Keratinocyte (primary cell): ENCODE measurements around the gene SEMA4D. TPM values are rescaled to one million over a fixed set of nuclear protein-coding genes. Genes with fewer than 3 reads are reported as not detected.
"Not testable (repeated sequence)": the region's sequence is repeated elsewhere in the genome, so short reads cannot be mapped to it uniquely, and the experiment has no call there.

Source experiments
- DNase-seq: peaks from one replicate; pipeline ENCODE4 v3.0.0-alpha.2; 2011; ENCODE audit warnings: low read depth, missing footprints, low spot score
- FAIRE-seq: peaks from 2 replicates; lab custom pipeline; 2011; peaks lifted over from hg19 to GRCh38; lab: Jason Lieb, UNC
- H2AFZ ChIP-seq: 2 replicates; pipeline ENCODE4 v1.6.0; 2012; ENCODE audit warnings: low read length, control low read depth, inconsistent platforms; ENCODE audit not compliant: control insufficient read depth
- H3K27ac ChIP-seq: 2 replicates; pipeline ENCODE4 v1.5.1; 2011; ENCODE audit warnings: low read length; ENCODE audit not compliant: control insufficient read depth, insufficient read depth
- H3K27me3 ChIP-seq: 3 replicates; pipeline ENCODE4 v1.6.0; 2011; ENCODE audit warnings: low read length; ENCODE audit not compliant: control insufficient read depth, insufficient read depth; ENCODE audit errors: extremely low read depth
- H3K36me3 ChIP-seq, 2 experiments: 2 replicates in 1 of 2; 3 replicates in 1 of 2; pipeline ENCODE4 v1.5.1; 2011; ENCODE audit warnings: low read length in 2 of 2, mild to moderate bottlenecking in 1 of 2; ENCODE audit not compliant: control insufficient read depth in 2 of 2, insufficient read depth in 2 of 2; ENCODE audit errors: extremely low read depth in 1 of 2
- H3K4me1 ChIP-seq: 3 replicates; pipeline ENCODE4 v1.5.1; 2011; ENCODE audit warnings: low read length; ENCODE audit not compliant: control insufficient read depth, insufficient read depth; ENCODE audit errors: extremely low read depth
- H3K4me2 ChIP-seq: 3 replicates; pipeline ENCODE4 v1.6.0; 2011; ENCODE audit warnings: low read depth, low read length; ENCODE audit not compliant: control insufficient read depth, insufficient read depth; ENCODE audit errors: extremely low read depth
- H3K4me3 ChIP-seq, 3 experiments: fragments of 200-600 bp in 1 of 3; sonication (generic) in 1 of 3; 2 replicates in 2 of 3; 3 replicates in 1 of 3; pipeline ENCODE4 v1.5.1; 2011 to 2016; ENCODE audit warnings: low read length in 3 of 3, mild to moderate bottlenecking in 3 of 3, control low read depth in 2 of 3, inconsistent platforms in 1 of 3, low read depth in 1 of 3, mixed read lengths in 1 of 3, mixed run types in 1 of 3, moderate library complexity in 1 of 3; ENCODE audit not compliant: control insufficient read depth in 2 of 3, insufficient read depth in 2 of 3; ENCODE audit errors: extremely low read depth in 1 of 3
- H3K79me2 ChIP-seq: 2 replicates; pipeline ENCODE4 v1.6.0; 2012; ENCODE audit warnings: low read length; ENCODE audit not compliant: control insufficient read depth, insufficient read depth
- H3K9ac ChIP-seq: 3 replicates; pipeline ENCODE4 v1.6.0; 2011; ENCODE audit warnings: low read length; ENCODE audit not compliant: control insufficient read depth, insufficient read depth; ENCODE audit errors: extremely low read depth
- H3K9me1 ChIP-seq: 3 replicates; pipeline ENCODE4 v1.6.0; 2011; ENCODE audit warnings: low read length; ENCODE audit not compliant: control insufficient read depth, insufficient read depth; ENCODE audit errors: extremely low read depth
- H3K9me3 ChIP-seq: 2 replicates; pipeline ENCODE4 v1.5.1; 2012; ENCODE audit warnings: low read depth, low read length; ENCODE audit not compliant: control insufficient read depth
- H4K20me1 ChIP-seq: 3 replicates; pipeline ENCODE4 v1.6.0; 2011; ENCODE audit warnings: low read length; ENCODE audit not compliant: control insufficient read depth, insufficient read depth; ENCODE audit errors: extremely low read depth
- CTCF ChIP-seq, 3 experiments: IDR thresholded peaks in 1 of 3; conservative IDR thresholded peaks in 1 of 3; optimal IDR thresholded peaks in 1 of 3; 2 replicates in 2 of 3; 3 replicates in 1 of 3; pipeline versions ENCODE3 to v1.5.1; 2011; ENCODE audit warnings: low read length in 3 of 3, mild to moderate bottlenecking in 3 of 3, moderate library complexity in 2 of 3, control low read depth in 1 of 3, inconsistent platforms in 1 of 3; ENCODE audit not compliant: insufficient read depth in 2 of 3; ENCODE audit errors: extremely low read depth in 1 of 3
- EZH2 ChIP-seq: IDR thresholded peaks from one replicate; pipeline ENCODE4 v1.6.1; 2012; ENCODE audit warnings: inconsistent platforms, mild to moderate bottlenecking, low read length, moderate library complexity
- dilution Hi-C: fragments of 300-500 bp; cut with MboI; formaldehyde crosslinking; loops from one replicate; pipeline ENCODE4 v1.7.0; 2020; ENCODE audit warnings: low sequenced_read_pairs; ENCODE audit not compliant: extremely low pct_ligation_motif_present
- polyA plus RNA-seq, 5 experiments: library from polyadenylated mRNA; depleted of rRNA in 3 of 5; stranded (reverse) in 3 of 5; stranded (forward) in 1 of 5; unstranded in 1 of 5; fragments of >200 nt; gene quantifications; 1 replicate in 1 of 5; 2 replicates in 3 of 5; 3 replicates in 1 of 5; pipeline versions ENCODE4 v1.2.1 to v1.2.3, GENCODE V29; 2011 to 2012; ENCODE audit warnings: missing spikeins in 2 of 5, low read depth in 1 of 5, low replicate concordance in 1 of 5

The SEMA4D gene
- polyA plus RNA-seq, 1 donor (not counting 4 experiments of a cell fraction or from before 2014, with no cell fraction given), result 0.43 TPM

GRCh38 chr9:89372979-89373378 lies 124.9 kb downstream of the SEMA4D start:
- Histone ChIP-seq H3K9me1 (no peaks in the 10 kb centered on the region), H3K9me3 (no peaks in the 10 kb centered on the region), H3K27me3 (no peaks in the 10 kb centered on the region), H3K79me2 (no peaks in the 10 kb centered on the region), H3K36me3 (no peaks in the 10 kb centered on the region), H3K4me2 (no peak overlapping the region), H3K27ac (no peak overlapping the region), H3K9ac (no peak overlapping the region), H3K4me3 (no peak overlapping the region), H2AFZ (no peak overlapping the region), H3K4me1 (no peaks in the 10 kb centered on the region), H4K20me1 (no peaks in the 10 kb centered on the region)
- no peak for TF ChIP-seq EZH2
- TF ChIP-seq CTCF (optimal IDR thresholded peaks at IDR 0.05 in 1 of 3, IDR thresholded peaks at IDR 0.05 in 1 of 3, conservative IDR thresholded peaks at IDR 0.05 in 1 of 3; ENCODE audit: extremely low read depth in 1 of 3, insufficient read depth in 2 of 3, low read length in 3 of 3), result no peak
- FAIRE-seq, result no peak
- dilution Hi-C loops, result no loop called here
- DNase-seq, result no peak

- no peak for DNase-seq
- dilution Hi-C loops, result no loop called here
- H3K9me3 ChIP-seq, result no peaks in the 10 kb centered on the region
- no peaks in the 10 kb centered on the region for H3K79me2 ChIP-seq
- no peak overlapping the region for H3K4me3 ChIP-seq
- H4K20me1 ChIP-seq, result no peaks in the 10 kb centered on the region
- H2AFZ ChIP-seq, result no peak overlapping the region
- TF ChIP-seq CTCF (optimal IDR thresholded peaks at IDR 0.05 in 1 of 3, IDR thresholded peaks at IDR 0.05 in 1 of 3, conservative IDR thresholded peaks at IDR 0.05 in 1 of 3; ENCODE audit: extremely low read depth in 1 of 3, insufficient read depth in 2 of 3, low read length in 3 of 3) (no peak), EZH2 (no peak)
- H3K4me1 ChIP-seq, result no peaks in the 10 kb centered on the region
- H3K4me2 ChIP-seq, result no peak overlapping the region
- no peaks in the 10 kb centered on the region for H3K27me3 ChIP-seq
- H3K9me1 ChIP-seq, result no peaks in the 10 kb centered on the region
- no peak for FAIRE-seq
- H3K27ac ChIP-seq, result no peak overlapping the region
- no peak overlapping the region for H3K9ac ChIP-seq
- no peaks in the 10 kb centered on the region for H3K36me3 ChIP-seq
These were observed 125.6 kb downstream of the SEMA4D start for GRCh38 chr9:89372230-89372816.

GRCh38 chr9:89371791-89372190 lies 126.1 kb downstream of the SEMA4D start:
- H3K4me2 ChIP-seq, H2AFZ ChIP-seq, H4K20me1 ChIP-seq, H3K36me3 ChIP-seq, H3K9me1 ChIP-seq, H3K9ac ChIP-seq, H3K4me3 ChIP-seq, H3K79me2 ChIP-seq, H3K4me1 ChIP-seq, dilution Hi-C loops, H3K9me3 ChIP-seq, DNase-seq, H3K27ac ChIP-seq, H3K27me3 ChIP-seq: not testable (repeated sequence)
- peak; percentile 49 for FAIRE-seq
